Measurements from ENCODE around the gene SYCP1. TPM values are rescaled to one million over a fixed set of nuclear protein-coding genes. Genes with fewer than 3 reads are reported as not detected.
A peak's percentile ranks its signal among the peaks of the same experiment; 100 is the strongest.

The SYCP1 gene
- total and polyA plus RNA-seq, 2 of the 13 experiments (the other 11 are each of a cell fraction or from before 2014, with no cell fraction given) = not detected

DNA sequence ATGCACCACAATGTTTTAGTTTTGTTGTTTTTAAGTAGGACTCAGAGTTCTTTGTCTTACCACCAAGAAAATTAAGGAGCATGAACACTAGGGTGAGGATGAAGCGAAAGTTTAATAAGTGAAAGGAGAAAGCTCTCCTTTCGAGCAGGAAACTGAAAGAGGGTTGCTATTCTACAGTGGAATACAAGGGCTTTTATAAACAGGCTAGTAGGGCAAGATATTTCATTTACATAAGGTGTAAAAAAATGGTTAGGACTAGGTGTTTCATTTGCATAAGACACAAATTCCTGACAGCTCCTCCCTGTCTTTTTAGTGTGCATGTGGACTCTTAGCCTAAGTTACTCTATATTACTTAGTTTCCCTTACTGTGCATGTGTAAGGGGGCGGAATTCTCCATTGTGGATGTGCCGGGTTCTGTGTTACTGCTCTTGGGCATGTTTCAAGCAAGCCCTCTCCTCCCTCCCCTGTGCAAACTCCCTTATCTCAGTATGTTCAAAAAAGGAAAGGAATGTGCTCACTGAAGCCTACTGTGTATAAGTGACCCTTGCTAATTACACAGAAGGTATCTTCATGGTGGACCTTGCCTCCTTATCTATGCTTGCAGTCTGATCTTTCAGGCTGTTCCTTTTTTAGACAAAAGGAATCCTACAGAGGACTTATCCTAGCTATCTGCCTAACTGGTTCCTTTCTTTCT is 182.3 kb downstream of the SYCP1 start (continued):
- no peak for TF ChIP-seq SRSF4 (IDR thresholded peaks at IDR 0.05; ENCODE audit: low read depth, low read length, poor library complexity, severe bottlenecking)
- TF ChIP-seq ZBTB1 (CRISPR knock-in tag; IDR thresholded peaks at IDR 0.05; ENCODE audit: borderline replicate concordance) = no peak
- no peak for TF ChIP-seq ZFP36L1 (CRISPR knock-in tag; IDR thresholded peaks at IDR 0.05)
- TF ChIP-seq MLLT10 (CRISPR knock-in tag; IDR thresholded peaks at IDR 0.05) = no peak
- TF ChIP-seq ZNF776 (CRISPR knock-in tag; IDR thresholded peaks at IDR 0.05) = no peak
- TF ChIP-seq ZBTB3 (CRISPR knock-in tag; IDR thresholded peaks at IDR 0.05; ENCODE audit: borderline replicate concordance, low read depth) = no peak
- TF ChIP-seq ZNF382 (CRISPR knock-in tag; IDR thresholded peaks at IDR 0.05; ENCODE audit: borderline replicate concordance) = no peak
- no peak for TF ChIP-seq JUND (CRISPR knock-in tag; IDR thresholded peaks at IDR 0.05)
- no peak for TF ChIP-seq ZSCAN22 (CRISPR knock-in tag; IDR thresholded peaks at IDR 0.05)
- no peak for TF ChIP-seq ZNF30 (CRISPR knock-in tag; IDR thresholded peaks at IDR 0.05)
- TF ChIP-seq ZNF766 (CRISPR knock-in tag; IDR thresholded peaks at IDR 0.05; ENCODE audit: borderline replicate concordance) = no peak
- TF ChIP-seq GLMP (CRISPR knock-in tag; IDR thresholded peaks at IDR 0.05; ENCODE audit: borderline replicate concordance) = no peak
- no peak for TF ChIP-seq MXD3 (CRISPR knock-in tag; IDR thresholded peaks at IDR 0.05)
- no peak for TF ChIP-seq ATM (IDR thresholded peaks at IDR 0.05; ENCODE audit: borderline replicate concordance)
- no peak for TF ChIP-seq PRMT3 (CRISPR knock-in tag; IDR thresholded peaks at IDR 0.05; ENCODE audit: borderline replicate concordance, low read depth)
- no peak for TF ChIP-seq ELF1 (CRISPR knock-in tag; IDR thresholded peaks at IDR 0.05)
- no peak for TF ChIP-seq ZNF326 (CRISPR knock-in tag; IDR thresholded peaks at IDR 0.05; ENCODE audit: borderline replicate concordance)
- TF ChIP-seq ZNF746 (CRISPR knock-in tag; IDR thresholded peaks at IDR 0.05) = no peak; the same call in 1 of the 2 replicates
- no peak for TF ChIP-seq HES4 (CRISPR knock-in tag; IDR thresholded peaks at IDR 0.05; ENCODE audit: borderline replicate concordance)
- TF ChIP-seq, protein P1, sequence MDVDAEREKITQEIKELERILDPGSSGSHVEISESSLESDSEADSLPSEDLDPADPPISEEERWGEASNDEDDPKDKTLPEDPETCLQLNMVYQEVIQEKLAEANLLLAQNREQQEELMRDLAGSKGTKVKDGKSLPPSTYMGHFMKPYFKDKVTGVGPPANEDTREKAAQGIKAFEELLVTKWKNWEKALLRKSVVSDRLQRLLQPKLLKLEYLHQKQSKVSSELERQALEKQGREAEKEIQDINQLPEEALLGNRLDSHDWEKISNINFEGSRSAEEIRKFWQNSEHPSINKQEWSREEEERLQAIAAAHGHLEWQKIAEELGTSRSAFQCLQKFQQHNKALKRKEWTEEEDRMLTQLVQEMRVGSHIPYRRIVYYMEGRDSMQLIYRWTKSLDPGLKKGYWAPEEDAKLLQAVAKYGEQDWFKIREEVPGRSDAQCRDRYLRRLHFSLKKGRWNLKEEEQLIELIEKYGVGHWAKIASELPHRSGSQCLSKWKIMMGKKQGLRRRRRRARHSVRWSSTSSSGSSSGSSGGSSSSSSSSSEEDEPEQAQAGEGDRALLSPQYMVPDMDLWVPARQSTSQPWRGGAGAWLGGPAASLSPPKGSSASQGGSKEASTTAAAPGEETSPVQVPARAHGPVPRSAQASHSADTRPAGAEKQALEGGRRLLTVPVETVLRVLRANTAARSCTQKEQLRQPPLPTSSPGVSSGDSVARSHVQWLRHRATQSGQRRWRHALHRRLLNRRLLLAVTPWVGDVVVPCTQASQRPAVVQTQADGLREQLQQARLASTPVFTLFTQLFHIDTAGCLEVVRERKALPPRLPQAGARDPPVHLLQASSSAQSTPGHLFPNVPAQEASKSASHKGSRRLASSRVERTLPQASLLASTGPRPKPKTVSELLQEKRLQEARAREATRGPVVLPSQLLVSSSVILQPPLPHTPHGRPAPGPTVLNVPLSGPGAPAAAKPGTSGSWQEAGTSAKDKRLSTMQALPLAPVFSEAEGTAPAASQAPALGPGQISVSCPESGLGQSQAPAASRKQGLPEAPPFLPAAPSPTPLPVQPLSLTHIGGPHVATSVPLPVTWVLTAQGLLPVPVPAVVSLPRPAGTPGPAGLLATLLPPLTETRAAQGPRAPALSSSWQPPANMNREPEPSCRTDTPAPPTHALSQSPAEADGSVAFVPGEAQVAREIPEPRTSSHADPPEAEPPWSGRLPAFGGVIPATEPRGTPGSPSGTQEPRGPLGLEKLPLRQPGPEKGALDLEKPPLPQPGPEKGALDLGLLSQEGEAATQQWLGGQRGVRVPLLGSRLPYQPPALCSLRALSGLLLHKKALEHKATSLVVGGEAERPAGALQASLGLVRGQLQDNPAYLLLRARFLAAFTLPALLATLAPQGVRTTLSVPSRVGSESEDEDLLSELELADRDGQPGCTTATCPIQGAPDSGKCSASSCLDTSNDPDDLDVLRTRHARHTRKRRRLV (CRISPR knock-in tag; IDR thresholded peaks at IDR 0.05) = no peak
- TF ChIP-seq NFYB (CRISPR knock-in tag; IDR thresholded peaks at IDR 0.05) = no peak
- peak; percentile 53; the same call in 1 of the 2 replicates for TF ChIP-seq ZNF792 (CRISPR knock-in tag; IDR thresholded peaks at IDR 0.05)
